Measurements from ENCODE around the gene MYH11.

DNA sequence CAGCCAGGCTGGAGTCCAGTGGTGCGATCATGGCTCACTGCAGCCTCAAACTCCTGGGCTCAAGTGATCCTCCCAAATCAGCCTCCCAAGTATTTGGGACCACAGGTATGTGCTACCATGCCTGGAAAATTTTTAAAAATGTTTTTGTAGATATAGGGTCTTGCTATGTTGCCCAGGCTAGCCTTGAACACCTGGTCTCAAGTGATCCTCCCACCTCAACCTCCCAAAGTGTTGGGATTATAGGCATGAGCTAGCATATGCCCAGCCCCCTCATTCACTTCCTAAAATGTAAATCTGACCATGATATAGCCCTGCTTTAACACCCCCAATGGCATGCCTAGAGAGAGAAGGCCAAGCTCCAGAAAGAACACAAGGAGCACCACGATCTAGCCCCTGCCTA, 108.2 kb downstream of the MYH11 start:
- TF ChIP-seq, protein P1, sequence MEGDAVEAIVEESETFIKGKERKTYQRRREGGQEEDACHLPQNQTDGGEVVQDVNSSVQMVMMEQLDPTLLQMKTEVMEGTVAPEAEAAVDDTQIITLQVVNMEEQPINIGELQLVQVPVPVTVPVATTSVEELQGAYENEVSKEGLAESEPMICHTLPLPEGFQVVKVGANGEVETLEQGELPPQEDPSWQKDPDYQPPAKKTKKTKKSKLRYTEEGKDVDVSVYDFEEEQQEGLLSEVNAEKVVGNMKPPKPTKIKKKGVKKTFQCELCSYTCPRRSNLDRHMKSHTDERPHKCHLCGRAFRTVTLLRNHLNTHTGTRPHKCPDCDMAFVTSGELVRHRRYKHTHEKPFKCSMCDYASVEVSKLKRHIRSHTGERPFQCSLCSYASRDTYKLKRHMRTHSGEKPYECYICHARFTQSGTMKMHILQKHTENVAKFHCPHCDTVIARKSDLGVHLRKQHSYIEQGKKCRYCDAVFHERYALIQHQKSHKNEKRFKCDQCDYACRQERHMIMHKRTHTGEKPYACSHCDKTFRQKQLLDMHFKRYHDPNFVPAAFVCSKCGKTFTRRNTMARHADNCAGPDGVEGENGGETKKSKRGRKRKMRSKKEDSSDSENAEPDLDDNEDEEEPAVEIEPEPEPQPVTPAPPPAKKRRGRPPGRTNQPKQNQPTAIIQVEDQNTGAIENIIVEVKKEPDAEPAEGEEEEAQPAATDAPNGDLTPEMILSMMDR (IDR thresholded peaks at IDR 0.05; ENCODE audit: low read depth, low read length), result no peak
- TF ChIP-seq POLR2A (IDR thresholded peaks at IDR 0.05; ENCODE audit: extremely low read depth, insufficient read length), result no peak
